SKM-1 treated with dmso at 0.1 percent for 144 hours (cell line): ENCODE measurements around the gene NUP214.
"Not testable (repeated sequence)": the region's sequence is repeated elsewhere in the genome, so short reads cannot be mapped to it uniquely, and the experiment has no call there.

Experiments used
- DNase-seq: peaks from one replicate; lab custom pipeline; 2025; ENCODE audit not compliant: unreplicated experiment; lab: John Stamatoyannopoulos, UW

Gene NUP214

GRCh38 chr9:131227959-131228460 is 102.6 kb downstream of the NUP214 start:
- peak; percentile 35 for DNase-seq

- no peak for DNase-seq
Observed at GRCh38 chr9:131228988-131229387, 103.6 kb downstream of the NUP214 start.

- DNase-seq, result no peak
Observed at GRCh38 chr9:131233556-131233955, 108.2 kb downstream of the NUP214 start.

- no peak for DNase-seq
Observed at GRCh38 chr9:131233995-131234394, 108.6 kb downstream of the NUP214 start.

- DNase-seq, result no peak
Observed at GRCh38 chr9:131234799-131235479, 109.6 kb downstream of the NUP214 start.

GRCh38 chr9:131235480-131235851 is 110.1 kb downstream of the NUP214 start:
- DNase-seq, result no peak

- DNase-seq, result no peak
Observed at GRCh38 chr9:131236161-131236560, 110.8 kb downstream of the NUP214 start.

- DNase-seq, result no peak
Observed at GRCh38 chr9:131236761-131237160, 111.4 kb downstream of the NUP214 start.

GRCh38 chr9:131237291-131237690 is 111.9 kb downstream of the NUP214 start:
- DNase-seq, result no peak

- peak; percentile 48 for DNase-seq
Observed at GRCh38 chr9:131237931-131238401, 112.6 kb downstream of the NUP214 start.

GRCh38 chr9:131238402-131239021 is 113.1 kb downstream of the NUP214 start:
- no peak for DNase-seq

- no peak for DNase-seq
Observed at GRCh38 chr9:131239161-131239975, 114.0 kb downstream of the NUP214 start.

GRCh38 chr9:131240047-131240921 is 114.9 kb downstream of the NUP214 start:
- no peak for DNase-seq

GRCh38 chr9:131244331-131244730 is 118.9 kb downstream of the NUP214 start:
- not testable (repeated sequence) for DNase-seq

- no peak for DNase-seq
Observed at GRCh38 chr9:131246618-131247017, 121.2 kb downstream of the NUP214 start.

GRCh38 chr9:131252120-131252519 is 126.7 kb downstream of the NUP214 start:
- DNase-seq, result no peak

- DNase-seq, result peak; percentile 86
Observed at GRCh38 chr9:131253891-131254491, 128.6 kb downstream of the NUP214 start.

GRCh38 chr9:131254626-131255025 is 129.2 kb downstream of the NUP214 start:
- DNase-seq, result no peak

- no peak for DNase-seq
Observed at GRCh38 chr9:131255676-131256197, 130.4 kb downstream of the NUP214 start.
